Measurements from ENCODE around the gene MRPL18. TPM values are rescaled to one million over a fixed set of nuclear protein-coding genes. Genes with fewer than 3 reads are reported as not detected.

MRPL18 gene
- polyA plus RNA-seq, 1 donor (not counting 4 experiments of a cell fraction or from before 2014, with no cell fraction given) = 127 TPM

GRCh38 chr6:159833997-159834603, 43.8 kb downstream of the MRPL18 start:
- H3K27ac ChIP-seq (ENCODE audit: control insufficient read depth, insufficient read depth, low read length) = no peak overlapping the region
- FAIRE-seq (no peak), DNase-seq (ENCODE audit: low read depth, low spot score) (no peak)
- H3K27me3 ChIP-seq (ENCODE audit: control insufficient read depth, extremely low read depth, insufficient read depth, low read length) = no peaks in the 10 kb centered on the region
- H3K9ac ChIP-seq (ENCODE audit: control insufficient read depth, extremely low read depth, insufficient read depth, low read length) = no peak overlapping the region
- H2AFZ ChIP-seq (ENCODE audit: control insufficient read depth, low read length) = no peak overlapping the region
- no peaks in the 10 kb centered on the region for H3K36me3 ChIP-seq (ENCODE audit: control insufficient read depth in 2 of 2, extremely low read depth in 1 of 2, insufficient read depth in 2 of 2, low read length in 2 of 2)
- dilution Hi-C loops (cut with MboI; ENCODE audit: extremely low pct_ligation_motif_present, low sequenced_read_pairs) = no loop called here
- H3K4me2 ChIP-seq (ENCODE audit: control insufficient read depth, extremely low read depth, insufficient read depth, low read depth, low read length) = no peak overlapping the region
- no peaks in the 10 kb centered on the region for H3K9me1 ChIP-seq (ENCODE audit: control insufficient read depth, extremely low read depth, insufficient read depth, low read length)
- no peak overlapping the region for H3K4me3 ChIP-seq (ENCODE audit: control insufficient read depth in 2 of 3, extremely low read depth in 1 of 3, insufficient read depth in 2 of 3, low read depth in 1 of 3, low read length in 3 of 3)
- peaks cover 11% of the 10 kb centered on the region for H3K4me1 ChIP-seq (ENCODE audit: control insufficient read depth, extremely low read depth, insufficient read depth, low read length)
- no peaks in the 10 kb centered on the region for H3K79me2 ChIP-seq (ENCODE audit: control insufficient read depth, insufficient read depth, low read length)
- TF ChIP-seq EZH2 (IDR thresholded peaks at IDR 0.05; ENCODE audit: low read length) = no peak
- no peak for TF ChIP-seq CTCF (optimal IDR thresholded peaks at IDR 0.05 in 1 of 3, IDR thresholded peaks at IDR 0.05 in 1 of 3, conservative IDR thresholded peaks at IDR 0.05 in 1 of 3; ENCODE audit: extremely low read depth in 1 of 3, insufficient read depth in 2 of 3, low read length in 3 of 3)
- H4K20me1 ChIP-seq (ENCODE audit: control insufficient read depth, extremely low read depth, insufficient read depth, low read length) = no peaks in the 10 kb centered on the region
- H3K9me3 ChIP-seq (ENCODE audit: control insufficient read depth, low read depth, low read length) = no peaks in the 10 kb centered on the region

DNA sequence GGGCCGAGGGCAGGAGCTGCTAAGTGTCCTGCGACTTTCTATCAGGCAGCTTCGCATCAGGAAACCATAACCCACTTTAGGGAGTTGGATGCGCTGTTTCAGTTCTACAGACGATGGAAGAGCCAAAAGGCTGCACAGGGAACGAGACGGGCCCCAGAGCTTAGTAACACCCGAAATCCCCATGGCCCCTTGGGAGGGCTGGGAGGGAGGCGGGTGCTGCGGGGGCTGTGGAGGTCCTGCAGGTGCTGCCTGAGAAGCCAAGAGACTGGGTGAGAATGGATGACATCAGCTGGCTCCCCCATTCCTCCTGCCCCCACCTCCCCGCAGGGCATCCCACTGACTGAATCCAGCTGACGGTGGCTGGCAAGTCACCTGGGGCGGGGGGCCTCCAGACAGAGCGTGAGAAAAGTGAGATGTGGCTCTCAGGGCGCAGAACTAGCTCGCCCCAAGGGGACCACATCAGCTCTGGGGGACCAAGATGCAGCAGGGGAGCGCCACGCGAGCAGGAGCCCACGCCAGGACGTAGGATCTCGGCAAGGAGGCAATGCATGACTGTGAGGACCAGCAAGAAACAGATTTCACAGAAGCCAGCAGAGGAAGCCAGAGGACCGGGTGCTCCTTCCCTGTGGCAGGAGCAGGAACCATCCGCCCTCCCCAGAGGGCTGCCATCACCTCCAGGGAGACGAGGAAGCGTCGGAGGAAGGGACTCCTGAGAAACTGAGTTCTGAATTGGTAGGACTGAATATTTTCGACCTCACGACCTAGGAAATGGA, 46.6 kb downstream of the MRPL18 start:
- H3K9ac ChIP-seq (ENCODE audit: control insufficient read depth, extremely low read depth, insufficient read depth, low read length) = no peak overlapping the region
- no peaks in the 10 kb centered on the region for H3K9me1 ChIP-seq (ENCODE audit: control insufficient read depth, extremely low read depth, insufficient read depth, low read length)
- dilution Hi-C loops (cut with MboI; ENCODE audit: extremely low pct_ligation_motif_present, low sequenced_read_pairs) = no loop called here
- TF ChIP-seq CTCF (optimal IDR thresholded peaks at IDR 0.05 in 1 of 3, IDR thresholded peaks at IDR 0.05 in 1 of 3, conservative IDR thresholded peaks at IDR 0.05 in 1 of 3; ENCODE audit: extremely low read depth in 1 of 3, insufficient read depth in 2 of 3, low read length in 3 of 3) (no peak), EZH2 (IDR thresholded peaks at IDR 0.05; ENCODE audit: low read length) (no peak)
- H3K36me3 ChIP-seq (ENCODE audit: control insufficient read depth in 2 of 2, extremely low read depth in 1 of 2, insufficient read depth in 2 of 2, low read length in 2 of 2) = no peaks in the 10 kb centered on the region
- H3K27ac ChIP-seq (ENCODE audit: control insufficient read depth, insufficient read depth, low read length) = no peak overlapping the region
- H3K9me3 ChIP-seq (ENCODE audit: control insufficient read depth, low read depth, low read length) = no peaks in the 10 kb centered on the region
- H3K4me3 ChIP-seq (ENCODE audit: control insufficient read depth in 2 of 3, extremely low read depth in 1 of 3, insufficient read depth in 2 of 3, low read depth in 1 of 3, low read length in 3 of 3) = no peak overlapping the region
- H4K20me1 ChIP-seq (ENCODE audit: control insufficient read depth, extremely low read depth, insufficient read depth, low read length) = no peaks in the 10 kb centered on the region
- no peaks in the 10 kb centered on the region for H3K79me2 ChIP-seq (ENCODE audit: control insufficient read depth, insufficient read depth, low read length)
- FAIRE-seq (no peak), DNase-seq (ENCODE audit: low read depth, low spot score) (no peak)
- H2AFZ ChIP-seq (ENCODE audit: control insufficient read depth, low read length) = no peak overlapping the region
- H3K4me2 ChIP-seq (ENCODE audit: control insufficient read depth, extremely low read depth, insufficient read depth, low read depth, low read length) = no peak overlapping the region
- no peaks in the 10 kb centered on the region for H3K27me3 ChIP-seq (ENCODE audit: control insufficient read depth, extremely low read depth, insufficient read depth, low read length)
- H3K4me1 ChIP-seq (ENCODE audit: control insufficient read depth, extremely low read depth, insufficient read depth, low read length) = peaks cover 8% of the 10 kb centered on the region
